Panc1 (cell line): ENCODE measurements around the gene CREBL2. TPM values are rescaled to one million over a fixed set of nuclear protein-coding genes. Genes with fewer than 3 reads are reported as not detected.

ENCODE experiments used
- ATAC-seq: fragments of 200-7000 bp; cut with Tn5 transposase; 2 replicates; pipeline ENCODE4 v1.9.1; 2020; ENCODE audit warnings: mild to moderate bottlenecking, moderate library complexity
- BruUV-seq: library from RNA; stranded (reverse); fragments of 400-500 nt; replicated peaks from 2 replicates; lab custom pipeline; 2021; lab: Mats Ljungman, UMichigan
- CTCF ChIA-PET: fragments of 300-600 bp; sonication (Branson Sonifier 250); formaldehyde crosslinking; loops from one replicate; lab custom pipeline; 2022; ENCODE audit warnings: antibody characterized with exemption; lab: Charles Lee
- POLR2A ChIA-PET: fragments of 300-600 bp; sonication (Branson Sonifier 250); formaldehyde crosslinking; loops from one replicate; lab custom pipeline; 2022; ENCODE audit warnings: antibody characterized with exemption; lab: Charles Lee
- DNase-seq: peaks from one replicate; pipeline ENCODE4 v3.0.0-alpha.2; 2010; ENCODE audit warnings: low read depth, low spot score
- H3K27ac ChIP-seq: 2 replicates; pipeline ENCODE4 v1.5.1; 2011; ENCODE audit warnings: mild to moderate bottlenecking, low read length, inconsistent platforms
- H3K27me3 ChIP-seq: fragments of 200-500 bp; sonication (Bioruptor generic); 2 replicates; pipeline ENCODE4 v1.6.0; 2014; ENCODE audit warnings: low read length, inconsistent platforms; ENCODE audit not compliant: control insufficient read depth, insufficient read depth
- H3K36me3 ChIP-seq: fragments of 200-500 bp; sonication (Bioruptor generic); 2 replicates; pipeline ENCODE4 v1.5.1; 2014; ENCODE audit warnings: inconsistent platforms, mild to moderate bottlenecking, low read length, moderate library complexity; ENCODE audit not compliant: control insufficient read depth, insufficient read depth
- H3K4me1 ChIP-seq: 2 replicates; pipeline ENCODE4 v1.5.1; 2011; ENCODE audit warnings: inconsistent platforms, mild to moderate bottlenecking, low read length, moderate library complexity; ENCODE audit not compliant: control insufficient read depth, insufficient read depth
- H3K4me3 ChIP-seq, 2 experiments: 2 replicates each; pipeline ENCODE4 v1.5.1; 2011 to 2012; ENCODE audit warnings: low read depth in 2 of 2, low read length in 2 of 2, mild to moderate bottlenecking in 2 of 2, inconsistent platforms in 1 of 2, moderate library complexity in 1 of 2
- H3K9me3 ChIP-seq: fragments of 200-500 bp; sonication (Bioruptor generic); 2 replicates; pipeline ENCODE4 v1.5.1; 2014; ENCODE audit warnings: low read depth, mild to moderate bottlenecking, inconsistent platforms, low read length, moderate library complexity; ENCODE audit not compliant: control insufficient read depth, insufficient read depth
- CTCF ChIP-seq: fragments of 450-650 bp; IDR thresholded peaks from 2 replicates; pipeline ENCODE4 v1.5.1; 2017; ENCODE audit warnings: mild to moderate bottlenecking
- POLR2AphosphoS5 ChIP-seq: IDR thresholded peaks from 2 replicates; pipeline ENCODE4 v1.6.1; 2012; ENCODE audit warnings: mild to moderate bottlenecking, low read depth, low read length, moderate library complexity
- REST ChIP-seq, 2 experiments: IDR thresholded peaks; 2 replicates each; pipeline ENCODE4 v1.6.1; 2011 to 2012; ENCODE audit warnings: low read depth in 2 of 2, control low read depth in 1 of 2, low read length in 1 of 2, mild to moderate bottlenecking in 1 of 2, moderate library complexity in 1 of 2; ENCODE audit not compliant: insufficient read depth in 1 of 2
- SIN3A ChIP-seq: IDR thresholded peaks from 2 replicates; pipeline ENCODE4 v1.6.1; 2012; ENCODE audit warnings: low read depth, mild to moderate bottlenecking, low read length, moderate library complexity, borderline replicate concordance; ENCODE audit not compliant: insufficient read depth
- TCF7L2 ChIP-seq: IDR thresholded peaks from 2 replicates; pipeline ENCODE4 v1.6.1; 2011; ENCODE audit warnings: mild to moderate bottlenecking, low read depth, low read length, inconsistent platforms
- in situ Hi-C: cut with HindIII; loops from 2 replicates; pipeline ENCODE4 v1.10.0; 2016; ENCODE audit warnings: low sequenced_read_pairs, low pct_unique_long_range_greater_than_20kb
- intact Hi-C: fragments of 100-400 bp; cut with micrococcal nuclease; formaldehyde crosslinking; loops from one replicate; pipeline ENCODE4 v1.10.0; 2022; ENCODE audit not compliant: unreplicated experiment
- total RNA-seq: library from RNA; stranded (reverse); gene quantifications from one replicate; pipeline ENCODE4 v1.2.1, GENCODE V29; 2021; ENCODE audit not compliant: unreplicated experiment

Gene CREBL2
- total RNA-seq, 1 experiment from 2014 or later: 13.6 TPM

- Histone ChIP-seq H3K36me3 (no peaks in the 10 kb centered on the region; the same call in 1 of the 2 replicates), H3K27me3 (no peaks in the 10 kb centered on the region), H3K4me1 (peaks cover 10% of the 10 kb centered on the region), H3K27ac (no peak overlapping the region), H3K9me3 (no peaks in the 10 kb centered on the region), H3K4me3 (no peak overlapping the region)
- DNase-seq (no peak), ATAC-seq (no peak)
- CTCF ChIA-PET: no interaction called here
- POLR2A ChIA-PET: no interaction called here
- TF ChIP-seq CTCF (no peak; the same call in 1 of the 2 replicates), SIN3A (no peak), REST (IDR thresholded peaks at IDR 0.05; ENCODE audit: insufficient read depth in 1 of 2, low read depth in 2 of 2, low read length in 1 of 2) (no peak), POLR2AphosphoS5 (no peak)
- in situ Hi-C loops (no loop called here), intact Hi-C loops (no loop called here)
- BruUV-seq: no TSS peak
Measured at GRCh38 chr12:12608557-12608957, 3.1 kb upstream of the CREBL2 start.

GRCh38 chr12:12609692-12610091 is 2.0 kb upstream of the CREBL2 start:
- in situ Hi-C loops (no loop called here), intact Hi-C loops (no loop called here)
- POLR2A ChIA-PET: no interaction called here
- no peaks in the 10 kb centered on the region; the same call in 1 of the 2 replicates for H3K36me3 ChIP-seq
- H3K27me3 ChIP-seq: no peaks in the 10 kb centered on the region
- peaks cover 10% of the 10 kb centered on the region for H3K4me1 ChIP-seq
- DNase-seq (no peak), ATAC-seq (no peak)
- H3K4me3 ChIP-seq: no peak overlapping the region
- H3K9me3 ChIP-seq: no peaks in the 10 kb centered on the region
- CTCF ChIA-PET: no interaction called here
- BruUV-seq: no TSS peak
- no peak overlapping the region for H3K27ac ChIP-seq
- no peak for TF ChIP-seq CTCF
- no peak for TF ChIP-seq POLR2AphosphoS5
- TF ChIP-seq REST (IDR thresholded peaks at IDR 0.05; ENCODE audit: insufficient read depth in 1 of 2, low read depth in 2 of 2, low read length in 1 of 2): no peak
- no peak for TF ChIP-seq SIN3A
- no peak for TF ChIP-seq TCF7L2
